CD4-positive, alpha-beta T cell treated with Interleukin-17A for 1 hour (primary cell): ENCODE results near the gene SPATA22.
"Not testable (repeated sequence)": the region's sequence is repeated elsewhere in the genome, so short reads cannot be mapped to it uniquely, and the experiment has no call there.

Source experiments
- DNase-seq: peaks from one replicate; pipeline ENCODE4 v3.0.0-alpha.2; 2020

Gene SPATA22, protein sequence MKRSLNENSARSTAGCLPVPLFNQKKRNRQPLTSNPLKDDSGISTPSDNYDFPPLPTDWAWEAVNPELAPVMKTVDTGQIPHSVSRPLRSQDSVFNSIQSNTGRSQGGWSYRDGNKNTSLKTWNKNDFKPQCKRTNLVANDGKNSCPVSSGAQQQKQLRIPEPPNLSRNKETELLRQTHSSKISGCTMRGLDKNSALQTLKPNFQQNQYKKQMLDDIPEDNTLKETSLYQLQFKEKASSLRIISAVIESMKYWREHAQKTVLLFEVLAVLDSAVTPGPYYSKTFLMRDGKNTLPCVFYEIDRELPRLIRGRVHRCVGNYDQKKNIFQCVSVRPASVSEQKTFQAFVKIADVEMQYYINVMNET

GRCh38 chr17:3471599-3471998, at the start of gene SPATA22:
SPATA22 (minus strand) TSS chr17:3471819; CDS start chr17:3469325, 2,494 bp downstream.
- DNase-seq = no peak

GRCh38 chr17:3519472-3519871, 47.9 kb upstream of the SPATA22 start:
- not testable (repeated sequence) for DNase-seq

DNA sequence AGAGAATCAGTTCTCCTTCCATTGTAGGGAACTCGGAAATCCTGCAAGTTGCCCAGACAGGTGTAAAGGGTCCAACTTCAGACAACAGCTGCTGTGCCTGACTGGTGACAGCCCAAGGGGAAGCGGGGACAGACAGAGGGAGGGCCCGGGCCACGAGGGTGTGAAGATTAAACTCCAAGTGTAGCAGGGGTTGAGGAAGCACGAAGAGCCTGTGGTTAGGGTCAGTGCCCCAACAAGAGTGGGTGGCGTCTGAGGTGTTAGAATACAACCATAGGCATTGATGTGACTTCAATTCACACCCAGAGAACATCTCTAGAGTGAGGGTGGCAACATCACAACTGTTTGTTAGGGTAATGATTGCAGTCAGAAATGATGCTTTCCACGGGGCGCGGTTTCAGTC, 43.3 kb upstream of the SPATA22 start:
- DNase-seq = peak; percentile 24

- DNase-seq = not testable (repeated sequence)
Measured at GRCh38 chr17:3514167-3514566, 42.5 kb upstream of the SPATA22 start.

DNA sequence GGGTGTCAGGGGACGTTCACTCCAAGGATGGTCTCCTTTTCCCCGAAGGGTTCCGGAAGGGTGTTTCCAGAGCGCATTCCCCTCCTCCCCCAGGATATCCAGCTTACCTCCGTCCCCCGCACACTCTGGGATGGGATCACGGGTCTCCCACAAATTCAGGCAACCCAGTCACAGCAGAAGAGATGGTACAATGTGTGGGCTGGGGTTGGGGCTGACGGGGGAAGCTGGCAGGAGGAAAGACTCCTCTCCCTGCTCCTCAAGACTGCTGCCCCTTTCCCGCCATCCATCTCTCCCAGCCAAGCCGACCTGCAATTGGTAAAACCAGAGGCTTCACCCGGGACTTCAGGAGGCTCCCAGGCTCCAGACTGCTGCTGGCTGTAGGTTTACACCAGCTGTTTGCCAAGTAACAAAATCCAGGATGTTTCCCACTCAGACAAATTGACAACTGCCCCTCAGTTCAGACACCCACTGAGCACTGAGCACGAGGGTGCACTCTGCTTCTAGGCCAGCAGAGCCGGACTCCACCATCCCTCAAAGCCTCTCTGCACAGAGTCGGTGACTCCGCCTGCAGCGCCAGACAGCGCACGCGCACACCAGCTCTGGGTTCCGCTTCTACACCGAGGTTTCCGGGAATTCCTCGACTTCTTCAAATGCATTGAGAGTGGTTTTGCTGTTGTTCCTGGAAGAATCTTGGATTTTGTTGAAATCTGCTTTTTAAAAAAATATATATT, 41.9 kb upstream of the SPATA22 start:
- DNase-seq = no peak

DNA sequence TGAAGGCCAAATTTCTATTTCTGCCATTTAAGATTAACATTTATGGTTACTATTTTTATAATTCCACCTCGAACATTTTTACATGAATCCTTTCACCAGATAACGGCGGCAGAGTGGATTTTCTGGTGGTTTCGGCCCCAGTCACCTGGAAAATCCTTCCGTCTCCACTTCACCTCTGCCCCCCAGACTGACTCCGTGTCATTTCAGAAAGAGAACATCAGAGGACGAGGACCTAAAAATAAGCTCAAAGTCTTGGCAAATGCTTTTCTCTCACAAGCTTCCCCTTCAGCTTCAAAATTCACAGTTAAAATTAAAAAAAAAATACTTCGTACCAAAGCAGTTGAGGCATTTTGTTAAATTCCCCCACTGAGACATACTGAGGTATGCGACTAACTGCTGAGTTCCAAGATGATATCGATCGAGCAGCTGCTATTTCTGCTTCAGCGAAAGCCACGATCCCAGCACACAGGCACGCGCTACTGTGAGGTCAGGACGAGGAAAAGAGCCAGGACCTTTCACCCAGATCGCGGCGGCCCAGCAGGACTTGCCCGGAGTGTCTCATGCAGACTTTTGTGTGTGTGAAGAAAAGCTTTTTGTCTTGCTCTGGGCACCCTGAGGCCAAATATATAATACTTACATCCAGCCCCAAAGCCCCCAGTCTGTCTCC, 41.0 kb upstream of the SPATA22 start:
- no peak for DNase-seq

GRCh38 chr17:3511852-3512504, 40.4 kb upstream of the SPATA22 start:
- no peak for DNase-seq

GRCh38 chr17:3510090-3510489, 38.5 kb upstream of the SPATA22 start:
- no peak for DNase-seq

GRCh38 chr17:3507869-3508268, 36.2 kb upstream of the SPATA22 start:
- DNase-seq = no peak

DNA sequence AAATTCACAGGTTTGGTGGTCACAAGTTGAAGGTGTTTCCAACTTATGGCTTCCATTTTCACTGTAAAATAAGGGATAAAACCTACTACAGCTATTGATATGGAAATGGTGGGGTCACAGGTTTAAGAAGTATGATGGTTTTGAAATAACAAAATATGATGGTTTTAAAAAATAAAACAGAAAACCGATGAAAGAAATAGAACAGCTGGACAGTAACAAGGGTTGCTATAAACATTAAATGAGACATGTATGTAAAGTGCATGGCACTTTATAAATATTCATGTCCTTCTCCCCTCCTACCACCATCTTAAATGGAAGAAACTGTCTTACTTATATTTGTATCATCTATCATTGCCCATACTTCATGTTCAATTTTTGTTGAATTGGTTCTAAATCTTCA, 35.5 kb upstream of the SPATA22 start:
- DNase-seq = no peak

DNA sequence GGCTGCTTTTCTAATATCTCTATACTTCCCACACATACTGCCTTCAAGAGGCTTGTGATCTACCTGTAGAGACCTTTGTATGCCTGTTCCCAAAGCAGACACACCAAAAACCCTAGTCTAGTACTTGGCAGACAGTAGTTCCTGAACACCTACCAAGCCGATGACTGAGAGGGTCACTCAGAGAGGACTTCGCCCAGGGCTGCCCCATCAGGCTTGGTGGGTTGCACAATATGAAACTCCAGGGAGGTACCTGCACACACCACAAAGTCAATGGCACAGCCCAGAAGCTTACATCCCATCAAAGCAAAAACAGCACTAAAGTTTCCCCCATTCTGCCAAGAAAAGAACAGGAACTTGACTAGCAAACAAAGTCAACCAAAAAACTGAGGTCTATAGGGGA, 34.4 kb upstream of the SPATA22 start:
- DNase-seq = no peak

DNA sequence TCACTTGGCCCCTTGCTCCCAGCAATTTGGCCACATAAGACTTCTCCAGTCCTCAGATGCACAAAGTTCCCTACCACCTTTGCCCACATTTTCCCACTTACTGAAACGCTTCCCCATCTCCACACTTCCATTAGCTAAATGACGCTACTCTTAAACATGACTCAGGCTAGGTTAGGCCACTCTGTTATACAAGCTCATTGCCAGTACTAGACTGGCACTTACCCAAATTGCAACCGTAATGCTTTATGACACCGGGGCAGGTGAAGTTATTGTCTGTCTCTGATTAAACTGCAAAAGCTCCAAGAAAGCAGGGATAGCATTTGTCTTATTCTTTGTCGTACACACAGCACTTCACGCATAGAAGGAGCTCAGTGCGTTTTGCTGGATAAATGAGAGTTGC, 33.4 kb upstream of the SPATA22 start:
- no peak for DNase-seq

DNA sequence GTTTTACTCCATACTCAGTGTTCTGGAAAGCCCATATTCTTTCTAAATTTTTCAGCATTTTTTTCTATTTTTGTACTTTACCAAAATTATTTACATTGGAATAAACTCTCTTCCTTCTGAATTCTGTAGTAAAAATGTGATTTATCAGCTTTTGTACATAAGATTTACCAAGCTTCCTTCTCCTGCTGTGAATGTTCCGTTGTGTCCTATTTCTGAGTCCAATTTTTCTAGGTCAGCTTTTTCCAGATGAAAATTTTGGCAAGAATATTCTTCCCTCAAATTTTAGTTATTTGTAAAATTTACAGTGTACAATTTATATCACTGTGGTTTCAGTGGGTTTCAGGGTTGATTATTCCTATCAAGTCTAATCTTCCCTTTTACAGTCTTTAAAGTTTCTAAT, 31.7 kb upstream of the SPATA22 start:
- no peak for DNase-seq

GRCh38 chr17:3502466-3502865, 30.8 kb upstream of the SPATA22 start:
- DNase-seq = no peak

DNA sequence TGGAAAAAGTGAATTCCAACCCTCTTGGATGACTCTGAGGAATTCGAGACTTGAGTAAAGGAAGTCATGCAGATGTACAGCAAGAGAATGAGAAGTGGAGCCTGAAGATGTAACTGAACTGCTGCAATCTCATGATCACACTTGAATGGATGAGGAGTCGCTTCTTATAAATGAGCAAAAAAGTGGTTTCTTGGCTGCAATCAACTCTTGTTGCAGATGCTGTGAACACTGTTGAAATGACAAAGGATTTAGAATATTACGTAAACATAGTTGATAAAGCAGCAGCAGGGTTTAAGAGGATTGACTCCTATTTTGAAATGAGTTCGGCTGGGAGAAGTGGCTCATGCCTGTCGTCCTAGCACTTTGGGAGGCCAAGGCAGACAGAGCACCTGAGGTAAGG, 29.7 kb upstream of the SPATA22 start:
- no peak for DNase-seq

DNA sequence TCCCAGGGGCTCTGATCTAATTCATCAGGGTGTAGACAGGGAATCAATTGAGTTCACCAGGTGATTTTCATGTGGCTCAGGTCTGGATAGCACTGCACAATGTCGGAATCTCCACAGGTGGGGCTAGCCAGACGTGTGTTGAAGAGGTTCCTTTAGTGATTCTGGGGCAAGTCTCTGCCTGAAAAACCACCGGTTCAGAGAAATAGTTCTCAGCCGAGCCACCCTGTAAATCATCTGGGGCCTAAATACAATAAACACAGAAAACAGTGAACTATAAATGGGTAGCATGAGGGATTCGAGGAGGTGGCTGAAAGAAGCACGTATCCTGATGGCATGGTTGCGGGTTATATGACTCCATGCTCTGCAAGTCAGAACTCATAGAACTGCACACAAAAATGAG, 25.5 kb upstream of the SPATA22 start:
- DNase-seq = no peak

DNA sequence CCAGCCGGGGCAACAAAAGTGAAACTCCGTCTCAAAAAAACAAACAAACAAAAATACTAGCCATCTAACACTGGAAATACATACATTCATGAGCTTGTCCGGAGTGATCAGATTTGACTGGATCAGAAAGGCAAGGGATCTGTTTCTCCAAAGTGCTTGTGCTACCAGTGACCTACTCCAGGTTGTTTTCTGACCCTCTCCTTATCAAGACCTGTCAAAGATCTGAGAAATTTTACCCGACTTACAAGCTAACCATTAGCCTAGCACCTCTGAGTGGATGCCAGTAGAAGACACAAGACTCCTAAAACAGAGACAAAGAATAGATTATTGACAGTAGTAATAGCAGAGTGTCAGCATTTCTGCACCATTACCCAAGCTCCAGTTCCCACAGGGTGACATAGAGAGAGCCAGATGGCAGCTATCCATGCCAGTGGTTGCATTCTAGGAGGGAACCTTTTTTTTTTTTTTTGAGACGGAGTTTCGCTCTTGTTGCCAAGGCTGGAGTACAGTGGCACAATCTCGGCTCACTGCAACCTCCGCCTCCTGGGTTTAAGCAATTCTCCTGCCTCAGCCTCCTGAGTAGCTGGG, 14.0 kb upstream of the SPATA22 start:
- DNase-seq = no peak

DNA sequence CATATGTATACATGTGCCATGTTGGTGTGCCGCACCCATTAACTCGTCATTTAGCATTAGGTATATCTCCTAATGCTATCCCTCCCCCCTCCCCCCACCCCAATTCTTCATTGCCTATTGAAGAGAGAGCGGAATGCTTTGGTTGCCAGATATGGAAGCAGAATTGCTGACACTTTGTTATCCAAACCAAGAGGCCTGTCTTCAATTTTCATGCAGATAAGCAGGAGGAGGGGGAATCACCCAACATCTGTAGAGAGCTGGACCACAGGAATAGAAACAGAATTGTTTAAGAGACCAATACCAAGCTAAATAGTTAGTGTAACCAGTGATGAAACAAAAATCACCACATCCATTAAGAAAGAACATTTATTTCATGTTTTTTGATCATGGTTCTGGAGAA, 11.2 kb upstream of the SPATA22 start:
- no peak for DNase-seq

GRCh38 chr17:3479988-3480387, 8.4 kb upstream of the SPATA22 start:
- no peak for DNase-seq

DNA sequence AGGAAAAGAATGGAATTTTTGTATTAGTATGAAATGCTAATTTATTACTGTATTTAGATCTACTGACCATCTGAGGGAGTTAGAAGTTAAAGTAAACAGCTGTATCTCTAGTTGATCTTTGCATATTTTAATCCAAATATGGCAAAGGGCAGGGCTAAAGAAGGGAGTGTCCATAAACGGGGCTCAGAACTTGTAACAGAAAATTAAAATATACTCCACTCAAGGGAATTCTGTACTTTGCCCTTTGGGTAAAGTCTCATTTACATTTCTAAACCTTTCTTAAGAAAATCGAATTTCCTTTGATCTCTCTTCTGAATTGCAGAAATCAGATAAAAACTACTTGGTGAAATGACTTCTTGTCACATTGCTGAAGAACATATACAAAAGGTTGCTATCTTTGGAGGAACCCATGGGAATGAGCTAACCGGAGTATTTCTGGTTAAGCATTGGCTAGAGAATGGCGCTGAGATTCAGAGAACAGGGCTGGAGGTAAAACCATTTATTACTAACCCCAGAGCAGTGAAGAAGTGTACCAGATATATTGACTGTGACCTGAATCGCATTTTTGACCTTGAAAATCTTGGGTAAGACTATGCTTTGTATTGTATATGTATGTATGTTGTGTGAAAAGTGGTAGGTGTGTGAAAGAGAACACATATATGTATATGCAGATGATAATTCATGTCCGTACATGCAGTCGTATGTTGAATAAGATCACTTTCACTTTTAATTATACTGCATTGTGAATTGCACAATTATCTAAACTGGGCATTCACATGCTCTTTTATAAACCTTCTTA, 4.4 kb upstream of the SPATA22 start, which contains the start of gene ASPA:
ASPA (plus strand) TSS at position 186 of the 799 bp plus-strand sequence; CDS start at position 349, 163 bp downstream.
- DNase-seq = no peak

- DNase-seq = no peak
Measured at GRCh38 chr17:3475251-3475685, 3.6 kb upstream of the SPATA22 start.

GRCh38 chr17:3474212-3474611, 2.6 kb upstream of the SPATA22 start:
- no peak for DNase-seq
